ENCODE data around the gene HEG1. TPM values are rescaled to one million over a fixed set of nuclear protein-coding genes. Genes with fewer than 3 reads are reported as not detected.
A peak's percentile ranks its signal among the peaks of the same experiment; 100 is the strongest.

The HEG1 gene, protein sequence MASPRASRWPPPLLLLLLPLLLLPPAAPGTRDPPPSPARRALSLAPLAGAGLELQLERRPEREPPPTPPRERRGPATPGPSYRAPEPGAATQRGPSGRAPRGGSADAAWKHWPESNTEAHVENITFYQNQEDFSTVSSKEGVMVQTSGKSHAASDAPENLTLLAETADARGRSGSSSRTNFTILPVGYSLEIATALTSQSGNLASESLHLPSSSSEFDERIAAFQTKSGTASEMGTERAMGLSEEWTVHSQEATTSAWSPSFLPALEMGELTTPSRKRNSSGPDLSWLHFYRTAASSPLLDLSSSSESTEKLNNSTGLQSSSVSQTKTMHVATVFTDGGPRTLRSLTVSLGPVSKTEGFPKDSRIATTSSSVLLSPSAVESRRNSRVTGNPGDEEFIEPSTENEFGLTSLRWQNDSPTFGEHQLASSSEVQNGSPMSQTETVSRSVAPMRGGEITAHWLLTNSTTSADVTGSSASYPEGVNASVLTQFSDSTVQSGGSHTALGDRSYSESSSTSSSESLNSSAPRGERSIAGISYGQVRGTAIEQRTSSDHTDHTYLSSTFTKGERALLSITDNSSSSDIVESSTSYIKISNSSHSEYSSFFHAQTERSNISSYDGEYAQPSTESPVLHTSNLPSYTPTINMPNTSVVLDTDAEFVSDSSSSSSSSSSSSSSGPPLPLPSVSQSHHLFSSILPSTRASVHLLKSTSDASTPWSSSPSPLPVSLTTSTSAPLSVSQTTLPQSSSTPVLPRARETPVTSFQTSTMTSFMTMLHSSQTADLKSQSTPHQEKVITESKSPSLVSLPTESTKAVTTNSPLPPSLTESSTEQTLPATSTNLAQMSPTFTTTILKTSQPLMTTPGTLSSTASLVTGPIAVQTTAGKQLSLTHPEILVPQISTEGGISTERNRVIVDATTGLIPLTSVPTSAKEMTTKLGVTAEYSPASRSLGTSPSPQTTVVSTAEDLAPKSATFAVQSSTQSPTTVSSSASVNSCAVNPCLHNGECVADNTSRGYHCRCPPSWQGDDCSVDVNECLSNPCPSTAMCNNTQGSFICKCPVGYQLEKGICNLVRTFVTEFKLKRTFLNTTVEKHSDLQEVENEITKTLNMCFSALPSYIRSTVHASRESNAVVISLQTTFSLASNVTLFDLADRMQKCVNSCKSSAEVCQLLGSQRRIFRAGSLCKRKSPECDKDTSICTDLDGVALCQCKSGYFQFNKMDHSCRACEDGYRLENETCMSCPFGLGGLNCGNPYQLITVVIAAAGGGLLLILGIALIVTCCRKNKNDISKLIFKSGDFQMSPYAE (N-terminal part only)
- total RNA-seq, result 10 to 100 TPM; 13.9 to 30.8 (median 26.5) TPM

GRCh38 chr3:125055913-125056745 is at the start of gene HEG1:
Gene HEG1, minus strand, starts transcription at chr3:125055997. Its CDS starts 107 bp downstream, at chr3:125055890.
- no peaks in the 10 kb centered on the region for H3K36me3 ChIP-seq
- H3K4me3 ChIP-seq, result peak within 1 kb of the TSS; percentile 75
- peak within 1 kb of the TSS; percentile 91 for H3K27ac ChIP-seq
- H3K9me3 ChIP-seq, result no peaks in the 10 kb centered on the region
- H3K4me1 ChIP-seq, result peaks cover 57% of the 10 kb centered on the region
- DNase-seq (ENCODE audit: low spot score in 2 of 2), result peak; percentile 93 to 94
- no peak for TF ChIP-seq POLR2AphosphoS5 (IDR thresholded peaks at IDR 0.05)
- peak in 1 of 2 donors; percentile 58 for TF ChIP-seq POLR2A (IDR thresholded peaks at IDR 0.05)
- no peak for TF ChIP-seq CTCF (IDR thresholded peaks at IDR 0.05)
- TF ChIP-seq EP300 (IDR thresholded peaks at IDR 0.05), result no peak
- H3K27me3 ChIP-seq, result no peaks in the 10 kb centered on the region
- 6% methylated on average over 17 of the region's 67 CpGs for WGBS

DNA sequence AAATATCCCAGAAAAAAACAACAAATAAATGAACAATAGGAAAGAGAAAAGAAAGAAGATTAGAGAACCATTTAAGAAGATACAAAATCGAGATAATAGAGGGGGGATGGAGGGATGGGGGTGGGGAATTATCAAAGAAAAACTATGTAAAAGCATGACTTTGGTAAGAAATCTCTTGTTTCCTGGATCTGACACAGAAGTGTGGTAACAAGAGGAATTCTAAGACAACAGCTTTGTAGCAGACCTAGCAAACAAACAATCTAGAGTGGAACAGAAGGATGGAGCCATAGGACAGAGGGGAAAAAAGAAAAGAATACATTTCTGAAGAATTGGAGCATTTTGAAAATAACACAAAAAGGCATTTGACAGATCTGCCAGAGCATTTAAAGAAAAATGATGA is 49.3 kb upstream of the HEG1 start:
- TF ChIP-seq CTCF (IDR thresholded peaks at IDR 0.05) (no peak), EP300 (IDR thresholded peaks at IDR 0.05) (no peak), POLR2A (IDR thresholded peaks at IDR 0.05) (no peak), POLR2AphosphoS5 (IDR thresholded peaks at IDR 0.05) (no peak)
- Histone ChIP-seq H3K4me1 (peaks cover 6% of the 10 kb centered on the region), H3K27me3 (no peaks in the 10 kb centered on the region), H3K9me3 (no peaks in the 10 kb centered on the region), H3K36me3 (no peaks in the 10 kb centered on the region), H3K27ac (no peak overlapping the region), H3K4me3 (no peak overlapping the region)
- WGBS, result 76% methylated on average over 1 of the region's 1 CpG
- DNase-seq (ENCODE audit: low spot score in 2 of 2), result no peak

GRCh38 chr3:125104639-125105038 is 48.8 kb upstream of the HEG1 start:
- H3K4me1 ChIP-seq, result peaks cover 6% of the 10 kb centered on the region
- H3K4me3 ChIP-seq, result no peak overlapping the region
- H3K36me3 ChIP-seq, result no peaks in the 10 kb centered on the region
- no peaks in the 10 kb centered on the region for H3K27me3 ChIP-seq
- no peak for DNase-seq (ENCODE audit: low spot score in 2 of 2)
- 93% methylated on average over 1 of the region's 1 CpG for WGBS
- H3K27ac ChIP-seq, result no peak overlapping the region
- H3K9me3 ChIP-seq, result no peaks in the 10 kb centered on the region
- TF ChIP-seq POLR2AphosphoS5 (IDR thresholded peaks at IDR 0.05) (no peak), POLR2A (IDR thresholded peaks at IDR 0.05) (no peak), CTCF (IDR thresholded peaks at IDR 0.05) (no peak), EP300 (IDR thresholded peaks at IDR 0.05) (no peak)

DNA sequence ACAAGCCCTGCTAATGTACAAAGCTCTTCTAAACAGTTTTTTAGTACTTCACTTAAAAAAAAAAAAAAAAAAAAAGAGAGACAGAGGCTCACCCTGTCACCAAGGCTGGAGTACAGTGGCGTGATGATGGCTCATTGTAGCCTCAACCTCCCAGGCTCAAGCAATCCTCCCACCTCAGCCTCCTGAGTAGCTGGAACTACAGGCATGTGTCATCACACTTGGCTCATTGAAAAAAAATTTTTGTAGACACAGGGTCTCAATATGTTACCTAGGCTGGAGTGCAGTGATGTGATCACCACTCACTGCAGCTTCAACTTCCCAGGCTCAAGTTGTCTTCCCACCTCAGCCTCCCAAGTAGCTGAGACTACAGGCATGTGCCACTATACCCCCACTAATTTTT is 47.6 kb upstream of the HEG1 start:
- H3K27ac ChIP-seq, result no peak overlapping the region
- H3K27me3 ChIP-seq, result no peaks in the 10 kb centered on the region
- no peaks in the 10 kb centered on the region for H3K9me3 ChIP-seq
- WGBS, result 86% methylated on average over 1 of the region's 1 CpG
- TF ChIP-seq EP300 (IDR thresholded peaks at IDR 0.05) (no peak), POLR2AphosphoS5 (IDR thresholded peaks at IDR 0.05) (no peak), POLR2A (IDR thresholded peaks at IDR 0.05) (no peak), CTCF (IDR thresholded peaks at IDR 0.05) (no peak)
- DNase-seq (ENCODE audit: low spot score in 2 of 2), result no peak
- H3K4me3 ChIP-seq, result no peak overlapping the region
- H3K36me3 ChIP-seq, result no peaks in the 10 kb centered on the region
- H3K4me1 ChIP-seq, result peaks cover 6% of the 10 kb centered on the region
